H1 (cell line): ENCODE results near the gene KCNQ1.

Experiments used
- CTCF ChIP-seq, 3 experiments: IDR thresholded peaks; 1 replicate in 2 of 3; 2 replicates in 1 of 3; pipeline versions ENCODE4 v1.5.1 to v1.6.1; 2011; ENCODE audit warnings: low read length in 3 of 3, mild to moderate bottlenecking in 3 of 3, inconsistent platforms in 2 of 3, low read depth in 1 of 3, moderate library complexity in 1 of 3; ENCODE audit not compliant: insufficient read depth in 1 of 3; ENCODE audit errors: control extremely low read depth in 1 of 3
- EP300 ChIP-seq, 2 experiments: IDR thresholded peaks; 1 replicate in 1 of 2; 2 replicates in 1 of 2; pipeline ENCODE4 v1.6.1; 2011 to 2012; ENCODE audit warnings: low read depth in 2 of 2, low read length in 2 of 2, mild to moderate bottlenecking in 2 of 2, borderline replicate concordance in 1 of 2, inconsistent platforms in 1 of 2, moderate library complexity in 1 of 2
- EZH2 ChIP-seq: fragments of 200-600 bp; sonication (generic); IDR thresholded peaks from 2 replicates; pipeline ENCODE4 v1.7.1; 2012; ENCODE audit warnings: low read depth, mild to moderate bottlenecking, moderate library complexity, low read length, inconsistent platforms; ENCODE audit not compliant: severe bottlenecking
- GTF2F1 ChIP-seq: IDR thresholded peaks from 2 replicates; pipeline ENCODE4 v1.6.1; 2012; ENCODE audit warnings: low read depth, low read length, improper control_type of control experiment, borderline replicate concordance
- POLR2A ChIP-seq, 2 experiments: IDR thresholded peaks; 1 replicate in 1 of 2; 2 replicates in 1 of 2; pipeline ENCODE4 v1.6.1; 2011; ENCODE audit warnings: low read depth in 2 of 2, low read length in 2 of 2, mild to moderate bottlenecking in 2 of 2; ENCODE audit errors: control extremely low read depth in 1 of 2
- TAF1 ChIP-seq: IDR thresholded peaks from 2 replicates; pipeline ENCODE4 v1.6.1; 2011; ENCODE audit warnings: mild to moderate bottlenecking, low read depth, low read length
- TEAD4 ChIP-seq: IDR thresholded peaks from 2 replicates; pipeline ENCODE4 v1.6.1; 2012; ENCODE audit warnings: low read depth, low read length, inconsistent platforms, mixed read lengths

GRCh38 chr11:2881981-2882375 is 437.2 kb downstream of the KCNQ1 start:
- TF ChIP-seq EP300 (IDR thresholded peaks at IDR 0.05; ENCODE audit: borderline replicate concordance in 1 of 2, low read depth in 2 of 2, low read length in 2 of 2) (no peak), TAF1 (no peak), POLR2A (IDR thresholded peaks at IDR 0.05; ENCODE audit: control extremely low read depth in 1 of 2, low read depth in 2 of 2, low read length in 2 of 2) (no peak), CTCF (IDR thresholded peaks at IDR 0.05; ENCODE audit: control extremely low read depth in 1 of 3, insufficient read depth in 1 of 3, low read depth in 1 of 3, low read length in 3 of 3) (no peak), TEAD4 (no peak), GTF2F1 (no peak), EZH2 (no peak)
